Thyroid gland (tissue), 4 donors: ENCODE data around the gene ARHGEF10L. TPM values are rescaled to one million over a fixed set of nuclear protein-coding genes. Genes with fewer than 3 reads are reported as not detected.

Source experiments
- DNase-seq, 2 donors: peaks; one replicate each; pipeline ENCODE4 v3.0.0-alpha.2; 2019
- H3K27ac ChIP-seq, 3 donors: fragments of 200-600 bp; sonication (generic); 1 replicate in 2 of 3; 2 replicates in 1 of 3; pipeline ENCODE4 v1.5.1; 2016 to 2019; ENCODE audit warnings: mild to moderate bottlenecking in 1 of 3, moderate library complexity in 1 of 3
- H3K27me3 ChIP-seq: fragments of 200-600 bp; sonication (generic); one replicate; pipeline ENCODE4 v1.5.1; 2019
- H3K36me3 ChIP-seq, 2 donors: fragments of 200-600 bp; sonication (generic); one replicate each; pipeline ENCODE4 v1.5.1; 2016 to 2019
- H3K4me1 ChIP-seq, 2 donors: fragments of 200-600 bp; sonication (generic); one replicate each; pipeline ENCODE4 v1.5.1; 2017 to 2019
- H3K4me3 ChIP-seq, 3 donors: fragments of 200-600 bp; sonication (generic); replicated peaks in 1 of 3; 1 replicate in 2 of 3; 2 replicates in 1 of 3; pipeline ENCODE4 v1.5.1; 2016; ENCODE audit warnings: mild to moderate bottlenecking in 1 of 3
- H3K9me3 ChIP-seq: fragments of 200-600 bp; sonication (generic); one replicate; pipeline ENCODE4 v1.5.1; 2017
- CTCF ChIP-seq, 6 experiments: fragments of 200-600 bp in 3 of 6; fragments of 450-650 bp in 3 of 6; sonication (generic) in 3 of 6; IDR thresholded peaks; one replicate each; pipeline ENCODE4 v1.5.1; 2016 to 2019; ENCODE audit warnings: antibody characterized with exemption in 6 of 6, mild to moderate bottlenecking in 2 of 6, inconsistent platforms in 1 of 6, moderate library complexity in 1 of 6
- POLR2A ChIP-seq, 2 donors: fragments of 450-650 bp; IDR thresholded peaks; one replicate each; pipeline ENCODE4 v1.6.1; 2017; ENCODE audit warnings: antibody characterized with exemption in 2 of 2, mild to moderate bottlenecking in 2 of 2, moderate library complexity in 1 of 2
- WGBS, 2 donors: methylation state at CpG; one replicate each; pipeline ENCODE4 v1.1.5; 2017; 5-methylcytosine and 5-hydroxymethylcytosine counted together
- intact Hi-C: fragments of 100-400 bp; cut with DNase I; formaldehyde crosslinking; loops from one replicate; pipeline ENCODE4 v1.15.1; 2023
- total RNA-seq, 4 donors: library from RNA; depleted of rRNA; stranded (reverse); fragments of >200 nt; gene quantifications; one replicate each; pipeline ENCODE4 v1.2.3, GENCODE V29; 2016

ARHGEF10L gene
- total RNA-seq, 4 donors from 2014 or later, result 32.2 to 64.5 (median 51.4) TPM

GRCh38 chr1:17729248-17729647 is 189.8 kb downstream of the ARHGEF10L start:
- H3K4me3 ChIP-seq, result no peak overlapping the region
- H3K27ac ChIP-seq, result no peak overlapping the region
- TF ChIP-seq POLR2A (IDR thresholded peaks at IDR 0.05), result no peak
- TF ChIP-seq CTCF (IDR thresholded peaks at IDR 0.05), result no peak
- DNase-seq, result no peak
- no peaks in the 10 kb centered on the region for H3K36me3 ChIP-seq
- 84 to 86% methylated on average over 11 to 12 of the region's 12 CpGs for WGBS, 2 donors
- no peaks in the 10 kb centered on the region for H3K4me1 ChIP-seq
- H3K27me3 ChIP-seq, result no peaks in the 10 kb centered on the region
- intact Hi-C loops, result no loop called here
- H3K9me3 ChIP-seq, result no peaks in the 10 kb centered on the region

GRCh38 chr1:17729909-17730308 is 190.4 kb downstream of the ARHGEF10L start:
- intact Hi-C loops, result no loop called here
- H3K27me3 ChIP-seq, result no peaks in the 10 kb centered on the region
- TF ChIP-seq POLR2A (IDR thresholded peaks at IDR 0.05), result no peak
- TF ChIP-seq CTCF (IDR thresholded peaks at IDR 0.05), result no peak
- no peak overlapping the region for H3K4me3 ChIP-seq
- no peak overlapping the region for H3K27ac ChIP-seq
- H3K36me3 ChIP-seq, result no peaks in the 10 kb centered on the region
- WGBS, 2 donors, result 78 to 81% methylated on average over 6 to 10 of the region's 10 CpGs
- H3K9me3 ChIP-seq, result no peaks in the 10 kb centered on the region
- no peaks in the 10 kb centered on the region for H3K4me1 ChIP-seq
- no peak for DNase-seq

DNA sequence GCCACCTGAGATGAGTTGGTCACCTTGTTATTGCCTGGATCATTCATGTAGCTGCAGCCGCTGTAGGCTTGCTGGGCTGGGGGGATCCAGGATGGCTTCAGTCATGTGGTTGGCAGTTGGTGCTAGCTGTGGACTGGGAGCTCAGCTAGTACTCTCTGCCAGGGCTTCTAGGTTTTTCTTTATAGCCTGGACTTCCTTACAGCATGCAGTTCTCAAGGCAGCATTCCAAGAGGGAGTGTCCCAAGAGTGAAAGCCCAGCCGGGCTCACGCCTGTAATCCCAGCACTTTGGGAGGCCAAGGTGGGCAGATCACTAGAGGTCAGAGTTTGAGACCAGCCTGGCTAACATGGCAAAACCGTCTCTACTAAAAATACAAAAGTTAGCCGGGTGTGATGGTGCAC is 192.0 kb downstream of the ARHGEF10L start:
- WGBS, 2 donors, result 66% methylated on average over 5 of the region's 5 CpGs

GRCh38 chr1:17732475-17732874 is 193.0 kb downstream of the ARHGEF10L start:
- no peak overlapping the region for H3K4me3 ChIP-seq
- no peak for DNase-seq
- no peaks in the 10 kb centered on the region for H3K4me1 ChIP-seq
- no peaks in the 10 kb centered on the region for H3K27me3 ChIP-seq
- intact Hi-C loops, result no loop called here
- no peaks in the 10 kb centered on the region for H3K36me3 ChIP-seq
- no peak overlapping the region for H3K27ac ChIP-seq
- TF ChIP-seq POLR2A (IDR thresholded peaks at IDR 0.05) (no peak), CTCF (IDR thresholded peaks at IDR 0.05) (no peak)
- no peaks in the 10 kb centered on the region for H3K9me3 ChIP-seq
- WGBS, 2 donors, result 78 to 80% methylated on average over 2 of the region's 2 CpGs

More for the DNA sequence above, 192.0 kb downstream of the ARHGEF10L start:
- DNase-seq, result no peak
- H3K27me3 ChIP-seq, result no peaks in the 10 kb centered on the region
- H3K4me1 ChIP-seq, result no peaks in the 10 kb centered on the region
- no peaks in the 10 kb centered on the region for H3K36me3 ChIP-seq
- no peak overlapping the region for H3K27ac ChIP-seq
- no peak overlapping the region for H3K4me3 ChIP-seq
- H3K9me3 ChIP-seq, result no peaks in the 10 kb centered on the region
- intact Hi-C loops, result no loop called here
- TF ChIP-seq CTCF (IDR thresholded peaks at IDR 0.05) (no peak), POLR2A (IDR thresholded peaks at IDR 0.05) (no peak)

DNA sequence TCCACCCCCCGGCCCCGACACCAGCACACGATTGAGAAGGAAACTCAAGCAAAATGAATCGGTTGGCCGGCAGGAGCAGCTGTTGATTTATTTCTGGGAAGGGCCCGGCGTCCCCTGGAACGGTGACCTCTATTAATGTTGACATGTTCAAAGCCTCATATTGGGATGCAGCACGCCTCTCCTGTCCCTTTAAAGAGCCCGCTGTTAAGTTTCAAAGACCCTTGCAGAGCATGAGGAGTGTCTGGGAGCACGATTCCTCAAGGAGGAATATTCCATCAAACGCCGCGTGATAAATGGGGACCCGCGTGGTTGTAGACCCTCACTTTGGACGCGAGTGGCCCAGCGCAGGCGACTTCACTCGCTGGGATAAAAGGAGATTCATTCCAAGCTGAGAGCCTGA is 194.2 kb downstream of the ARHGEF10L start:
- TF ChIP-seq CTCF (IDR thresholded peaks at IDR 0.05) (no peak), POLR2A (IDR thresholded peaks at IDR 0.05) (no peak)
- 61 to 65% methylated on average over 21 of the region's 21 CpGs for WGBS, 2 donors
- H3K36me3 ChIP-seq, result no peaks in the 10 kb centered on the region
- H3K27ac ChIP-seq, result no peak overlapping the region
- intact Hi-C loops, result no loop called here
- no peaks in the 10 kb centered on the region for H3K4me1 ChIP-seq
- no peaks in the 10 kb centered on the region for H3K9me3 ChIP-seq
- no peaks in the 10 kb centered on the region for H3K27me3 ChIP-seq
- no peak for DNase-seq
- H3K4me3 ChIP-seq, result no peak overlapping the region
